SK-N-SH (cell line): ENCODE data around the gene PHKG2. TPM values are rescaled to one million over a fixed set of nuclear protein-coding genes. Genes with fewer than 3 reads are reported as not detected.
A peak's percentile ranks its signal among the peaks of the same experiment; 100 is the strongest.

Source experiments
- CTCF ChIA-PET: fragments of 300-600, 350-600 bp; formaldehyde crosslinking; extraction: SDS; loops from one replicate; lab custom pipeline; 2021; lab: Yijun Ruan, JAX
- POLR2A ChIA-PET: fragments of 350-600 bp; sonication (Branson Sonifier 250); formaldehyde crosslinking; extraction: SDS; loops from one replicate; lab custom pipeline; 2020; ENCODE audit warnings: antibody characterized with exemption, inconsistent platforms; lab: Yijun Ruan, JAX
- DNase-seq: peaks from one replicate; pipeline ENCODE4 v3.0.0; 2012
- H2AFZ ChIP-seq: fragments of 200-600 bp; sonication (generic); 2 replicates; pipeline ENCODE4 v1.8.1; 2016; ENCODE audit warnings: antibody characterized with exemption, mild to moderate bottlenecking, low read depth
- H3F3A ChIP-seq: fragments of 200-600 bp; sonication (generic); replicated peaks from 2 replicates; pipeline ENCODE3; 2016; ENCODE audit warnings: antibody characterized with exemption, mild to moderate bottlenecking; ENCODE audit not compliant: insufficient read depth
- H3K27ac ChIP-seq, 2 experiments: fragments of 200-500 bp in 1 of 2; fragments of 200-600 bp in 1 of 2; sonication (Bioruptor generic) in 1 of 2; sonication (generic), shearing (Covaris generic) in 1 of 2; 2 replicates each; pipeline versions ENCODE4 v1.5.1 to v1.6.1; 2014 to 2016; ENCODE audit warnings: low read depth in 2 of 2, inconsistent platforms in 1 of 2, low read length in 1 of 2, mild to moderate bottlenecking in 1 of 2, mixed read lengths in 1 of 2
- H3K27me3 ChIP-seq: fragments of 200-600 bp; sonication (generic), shearing (Covaris generic); 2 replicates; pipeline ENCODE4 v1.6.1; 2016; ENCODE audit warnings: mixed run types; ENCODE audit not compliant: insufficient read depth
- H3K36me3 ChIP-seq, 2 experiments: fragments of 200-500 bp in 1 of 2; fragments of 200-600 bp in 1 of 2; sonication (Bioruptor generic) in 1 of 2; sonication (generic) in 1 of 2; replicated peaks in 1 of 2; 2 replicates each; pipeline versions ENCODE3 to v1.5.1; 2014 to 2016; ENCODE audit warnings: low read length in 1 of 2, mild to moderate bottlenecking in 1 of 2; ENCODE audit not compliant: insufficient read depth in 2 of 2, control insufficient read depth in 1 of 2
- H3K4me1 ChIP-seq, 2 experiments: fragments of 200-500 bp in 1 of 2; fragments of 200-600 bp in 1 of 2; sonication (Bioruptor generic) in 1 of 2; sonication (generic), shearing (Covaris generic) in 1 of 2; 2 replicates each; pipeline versions ENCODE4 v1.5.1 to v1.6.1; 2014 to 2016; ENCODE audit warnings: low read depth in 1 of 2, low read length in 1 of 2, mixed run types in 1 of 2; ENCODE audit not compliant: insufficient read depth in 2 of 2, control insufficient read depth in 1 of 2
- H3K4me2 ChIP-seq: fragments of 200-600 bp; sonication (generic), shearing (Covaris generic); 2 replicates; pipeline ENCODE4 v1.6.1; 2017; ENCODE audit warnings: mixed run types
- H3K4me3 ChIP-seq, 2 experiments: fragments of 200-500 bp in 1 of 2; fragments of 200-600 bp in 1 of 2; sonication (Bioruptor generic) in 1 of 2; sonication (generic), shearing (Covaris generic) in 1 of 2; 2 replicates each; pipeline versions ENCODE4 v1.5.1 to v1.8.1; 2014 to 2016; ENCODE audit warnings: low read depth in 2 of 2, inconsistent platforms in 1 of 2, low read length in 1 of 2, mild to moderate bottlenecking in 1 of 2, mixed read lengths in 1 of 2, moderate library complexity in 1 of 2
- H3K79me2 ChIP-seq: fragments of 200-600 bp; sonication (generic); 2 replicates; pipeline ENCODE4 v1.8.1; 2017; ENCODE audit warnings: mild to moderate bottlenecking; ENCODE audit not compliant: insufficient read depth
- H3K9ac ChIP-seq: fragments of 200-600 bp; sonication (generic); 2 replicates; pipeline ENCODE4 v1.6.1; 2017; ENCODE audit warnings: mixed run types
- H3K9me2 ChIP-seq: fragments of 200-600 bp; sonication (generic); 2 replicates; pipeline ENCODE4 v1.6.1; 2017; ENCODE audit warnings: mixed run types
- H3K9me3 ChIP-seq: fragments of 200-600 bp; sonication (generic); 2 replicates; pipeline ENCODE4 v1.6.1; 2017; ENCODE audit warnings: mixed run types, mild to moderate bottlenecking, moderate library complexity
- H4K20me1 ChIP-seq: fragments of 200-600 bp; sonication (generic); 2 replicates; pipeline ENCODE4 v1.6.1; 2017; ENCODE audit warnings: mild to moderate bottlenecking, mixed run types; ENCODE audit not compliant: insufficient read depth
- CHD2 ChIP-seq: fragments of 150-350 bp; IDR thresholded peaks from 2 replicates; pipeline ENCODE4 v1.6.1; 2018; ENCODE audit warnings: low read length; ENCODE audit not compliant: partially characterized antibody
- EP300 ChIP-seq, 2 experiments: IDR thresholded peaks; 2 replicates each; pipeline versions ENCODE4 v1.4.0 to v1.6.1; 2012; ENCODE audit warnings: borderline replicate concordance in 1 of 2, low read depth in 1 of 2, low read length in 1 of 2
- FOXJ3 ChIP-seq: sonication (generic); formaldehyde crosslinking; IDR thresholded peaks from 2 replicates; pipeline ENCODE4 v1.5.1; 2020; ENCODE audit warnings: mild to moderate bottlenecking, missing genetic modification reagents
- GABPA ChIP-seq: IDR thresholded peaks from 2 replicates; pipeline ENCODE4 v1.4.0; 2012; ENCODE audit warnings: low read depth, mild to moderate bottlenecking
- MXI1 ChIP-seq: IDR thresholded peaks from 2 replicates; pipeline ENCODE4 v1.6.1; 2012; ENCODE audit warnings: mild to moderate bottlenecking, low read depth, low read length, improper control_type of control experiment
- POLR2AphosphoS5 ChIP-seq: IDR thresholded peaks from 2 replicates; pipeline ENCODE4 v1.6.1; 2012; ENCODE audit warnings: low read depth, low read length
- RAD21 ChIP-seq: IDR thresholded peaks from 2 replicates; pipeline ENCODE4 v1.6.1; 2012; ENCODE audit warnings: mild to moderate bottlenecking, low read length
- RCOR1 ChIP-seq: fragments of 150-350 bp; IDR thresholded peaks from 2 replicates; pipeline ENCODE4 v1.6.1; 2017; ENCODE audit warnings: antibody characterized with exemption, low read length
- RFX5 ChIP-seq: IDR thresholded peaks from 2 replicates; pipeline ENCODE4 v1.6.1; 2012; ENCODE audit warnings: mild to moderate bottlenecking, improper control_type of control experiment, low read length
- SIN3A ChIP-seq: IDR thresholded peaks from 2 replicates; pipeline ENCODE4 v1.6.1; 2012; ENCODE audit warnings: low read depth, mild to moderate bottlenecking, low read length, moderate library complexity, borderline replicate concordance
- TAF1 ChIP-seq: IDR thresholded peaks from 2 replicates; pipeline ENCODE4 v1.6.1; 2012; ENCODE audit warnings: low read depth, mild to moderate bottlenecking, low read length, moderate library complexity, borderline replicate concordance
- TCF12 ChIP-seq: IDR thresholded peaks from 2 replicates; pipeline ENCODE4 v1.4.0; 2012
- YY1 ChIP-seq: IDR thresholded peaks from 2 replicates; pipeline ENCODE4 v1.4.0; 2012; ENCODE audit warnings: low read depth, mild to moderate bottlenecking
- WGBS: methylation state at CpG from one replicate; pipeline ENCODE4 v1.1.6; 2017; ENCODE audit warnings: low lambda C conversion rate; 5-methylcytosine and 5-hydroxymethylcytosine counted together
- polyA plus RNA-seq, 3 experiments: library from polyadenylated mRNA; depleted of rRNA; stranded (reverse); fragments of >200 nt; gene quantifications; 2 replicates each; pipeline ENCODE4 v1.2.3, GENCODE V29; 2012
- TF ChIP-seq, protein P1 (sequence below): IDR thresholded peaks from 2 replicates; pipeline ENCODE4 v1.4.0; 2012; ENCODE audit warnings: low read depth, borderline replicate concordance
- TF ChIP-seq, protein P2 (sequence below): IDR thresholded peaks from 2 replicates; pipeline ENCODE4; 2012
- TF ChIP-seq, protein P3 (sequence below): IDR thresholded peaks from 2 replicates; pipeline ENCODE4 v1.4.0; 2012; ENCODE audit warnings: low read depth
- TF ChIP-seq, protein P4 (sequence below): fragments of 200-600 bp; sonication (generic); IDR thresholded peaks from 2 replicates; pipeline ENCODE4 v1.6.1; 2017; ENCODE audit warnings: antibody characterized with exemption, mild to moderate bottlenecking, moderate library complexity

PHKG2 gene
- polyA plus RNA-seq, 1 of the 3 experiments (the other 2 are of a cell fraction) = 45.8 TPM

DNA sequence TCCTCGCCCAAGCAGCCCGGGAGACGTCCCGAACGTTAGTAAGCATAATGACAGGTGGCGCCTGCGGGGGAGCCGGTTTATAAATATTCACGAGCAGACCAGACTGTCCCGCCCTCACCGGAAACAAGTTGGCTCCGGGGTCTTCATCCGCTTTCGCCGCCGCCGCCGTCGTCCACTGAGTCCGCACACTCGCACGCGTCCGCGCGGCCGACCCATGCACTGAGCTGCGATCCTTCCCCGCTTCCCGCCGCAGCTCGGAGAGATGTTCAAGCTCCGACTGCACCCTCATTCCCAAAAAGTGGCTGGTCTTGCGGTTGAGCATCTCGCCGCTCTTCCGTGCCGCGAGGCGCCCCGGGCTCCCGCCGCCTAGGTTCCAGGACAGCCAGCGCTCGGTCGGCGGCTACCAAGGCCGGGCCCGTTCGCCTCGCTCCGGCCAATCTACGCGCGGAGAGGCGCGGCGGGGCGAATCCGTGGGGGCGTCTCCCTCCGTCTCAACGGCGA lies 13.3 kb downstream of the PHKG2 start:
- POLR2A ChIA-PET = no interaction called here
- DNase-seq = peak; percentile 72
- peak overlapping the region; percentile 89 for H3K9ac ChIP-seq
- H3K4me3 ChIP-seq = peak overlapping the region; percentile 95 to 97
- peaks cover 15 to 26% of the 10 kb centered on the region in 2 experiments for H3K4me1 ChIP-seq
- H4K20me1 ChIP-seq = no peaks in the 10 kb centered on the region
- H3K27me3 ChIP-seq = no peaks in the 10 kb centered on the region
- peaks cover 7% of the 10 kb centered on the region for H3F3A ChIP-seq
- peak overlapping the region; percentile 100 for H3K4me2 ChIP-seq
- peaks cover 29 to 57% of the 10 kb centered on the region in 2 experiments for H3K36me3 ChIP-seq
- CTCF ChIA-PET = no interaction called here
- WGBS = 3% methylated on average over 40 of the region's 64 CpGs
- H3K9me3 ChIP-seq = no peaks in the 10 kb centered on the region
- peak overlapping the region; percentile 70 for H2AFZ ChIP-seq
- H3K27ac ChIP-seq = peak overlapping the region; percentile 77 to 79
- peaks cover 49% of the 10 kb centered on the region for H3K79me2 ChIP-seq
- TF ChIP-seq, protein P1, sequence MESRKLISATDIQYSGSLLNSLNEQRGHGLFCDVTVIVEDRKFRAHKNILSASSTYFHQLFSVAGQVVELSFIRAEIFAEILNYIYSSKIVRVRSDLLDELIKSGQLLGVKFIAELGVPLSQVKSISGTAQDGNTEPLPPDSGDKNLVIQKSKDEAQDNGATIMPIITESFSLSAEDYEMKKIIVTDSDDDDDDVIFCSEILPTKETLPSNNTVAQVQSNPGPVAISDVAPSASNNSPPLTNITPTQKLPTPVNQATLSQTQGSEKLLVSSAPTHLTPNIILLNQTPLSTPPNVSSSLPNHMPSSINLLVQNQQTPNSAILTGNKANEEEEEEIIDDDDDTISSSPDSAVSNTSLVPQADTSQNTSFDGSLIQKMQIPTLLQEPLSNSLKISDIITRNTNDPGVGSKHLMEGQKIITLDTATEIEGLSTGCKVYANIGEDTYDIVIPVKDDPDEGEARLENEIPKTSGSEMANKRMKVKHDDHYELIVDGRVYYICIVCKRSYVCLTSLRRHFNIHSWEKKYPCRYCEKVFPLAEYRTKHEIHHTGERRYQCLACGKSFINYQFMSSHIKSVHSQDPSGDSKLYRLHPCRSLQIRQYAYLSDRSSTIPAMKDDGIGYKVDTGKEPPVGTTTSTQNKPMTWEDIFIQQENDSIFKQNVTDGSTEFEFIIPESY = no peak
- TF ChIP-seq GABPA (peak; percentile 56), YY1 (no peak), TCF12 (no peak), RCOR1 (no peak)
- TF ChIP-seq, protein P2, sequence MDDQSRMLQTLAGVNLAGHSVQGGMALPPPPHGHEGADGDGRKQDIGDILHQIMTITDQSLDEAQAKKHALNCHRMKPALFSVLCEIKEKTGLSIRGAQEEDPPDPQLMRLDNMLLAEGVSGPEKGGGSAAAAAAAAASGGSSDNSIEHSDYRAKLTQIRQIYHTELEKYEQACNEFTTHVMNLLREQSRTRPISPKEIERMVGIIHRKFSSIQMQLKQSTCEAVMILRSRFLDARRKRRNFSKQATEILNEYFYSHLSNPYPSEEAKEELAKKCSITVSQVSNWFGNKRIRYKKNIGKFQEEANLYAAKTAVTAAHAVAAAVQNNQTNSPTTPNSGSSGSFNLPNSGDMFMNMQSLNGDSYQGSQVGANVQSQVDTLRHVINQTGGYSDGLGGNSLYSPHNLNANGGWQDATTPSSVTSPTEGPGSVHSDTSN = no peak
- TF ChIP-seq, protein P3, sequence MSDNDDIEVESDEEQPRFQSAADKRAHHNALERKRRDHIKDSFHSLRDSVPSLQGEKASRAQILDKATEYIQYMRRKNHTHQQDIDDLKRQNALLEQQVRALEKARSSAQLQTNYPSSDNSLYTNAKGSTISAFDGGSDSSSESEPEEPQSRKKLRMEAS = 0 out of 2 replicates have a peak, but pooled peaks have one; percentile 9
- no peaks in the 10 kb centered on the region for H3K9me2 ChIP-seq

DNA sequence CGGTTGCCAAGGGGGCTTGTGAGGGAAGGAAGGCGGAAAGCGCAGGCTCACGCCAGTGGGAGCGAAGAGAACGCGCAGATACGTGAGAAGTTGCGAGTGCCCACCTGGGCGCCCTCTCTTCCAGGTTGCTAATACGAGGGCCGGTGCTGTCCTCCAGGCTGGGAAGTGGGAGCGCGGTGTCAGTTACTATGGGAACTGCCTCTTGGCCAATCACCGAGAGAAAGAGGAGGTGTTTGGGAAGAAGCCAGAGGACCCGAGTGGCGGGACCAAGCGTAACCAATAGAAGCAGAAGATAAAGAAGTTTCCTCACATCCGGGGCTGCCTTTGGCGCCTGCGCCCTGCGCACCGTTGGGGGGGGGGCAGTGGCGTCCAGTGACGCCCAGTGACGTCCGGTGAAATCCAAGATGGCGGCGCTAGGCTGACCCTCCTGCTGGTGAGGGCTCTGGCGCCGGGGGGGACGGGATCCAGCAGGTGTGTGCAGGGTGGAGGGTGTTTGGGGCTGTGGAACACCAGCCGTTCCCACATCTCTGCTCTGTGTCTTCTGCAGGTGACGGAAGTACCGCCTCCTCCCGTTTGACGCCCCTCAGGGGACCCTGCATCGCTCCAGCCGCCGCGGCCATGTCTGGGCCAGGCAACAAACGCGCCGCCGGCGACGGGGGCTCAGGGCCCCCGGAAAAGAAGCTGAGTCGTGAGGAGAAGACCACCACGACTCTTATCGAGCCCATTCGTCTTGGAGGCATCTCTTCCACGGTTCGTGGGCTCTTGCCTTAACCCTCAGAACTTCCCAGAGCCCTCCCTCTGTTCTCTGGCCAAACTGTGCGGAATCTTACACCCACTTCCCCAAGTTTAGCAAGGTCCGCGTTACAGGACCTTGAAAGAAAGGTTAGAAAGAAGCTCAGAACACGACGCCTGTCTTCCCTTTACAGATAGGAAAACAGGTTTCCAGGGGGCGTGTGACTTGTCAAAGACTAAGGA lies 14.0 kb downstream of the PHKG2 start, which contains the start of the genes CFAP119 and RNF40:
TSS of gene CFAP119 (minus strand) at position 135 of the 975 bp plus-strand sequence. CDS start 314 bp downstream, outside the sequence.
TSS of gene RNF40 (plus strand) at position 395 of the 975 bp plus-strand sequence. CDS start at position 619, 224 bp downstream.
- WGBS = under 1% methylated on average over 34 of the region's 60 CpGs
- no peaks in the 10 kb centered on the region for H3K9me2 ChIP-seq
- peak within 1 kb of the TSS; percentile 70 for H2AFZ ChIP-seq
- peak within 1 kb of the TSS; percentile 79 to 88 for H3K27ac ChIP-seq
- H3K4me1 ChIP-seq = peaks cover 15 to 26% of the 10 kb centered on the region in 2 experiments
- peaks cover 29 to 57% of the 10 kb centered on the region in 2 experiments for H3K36me3 ChIP-seq
- H3K9me3 ChIP-seq = no peaks in the 10 kb centered on the region
- H4K20me1 ChIP-seq = no peaks in the 10 kb centered on the region
- H3K4me2 ChIP-seq = peak within 1 kb of the TSS; percentile 100
- DNase-seq = peak; percentile 99
- POLR2A ChIA-PET = interaction anchor here (1.1 kb wide), 1 partner anchor 13 kb away, joined by 5 read pairs; no protein-coding TSS in a partner anchor
- H3K4me3 ChIP-seq = peak within 1 kb of the TSS; percentile 95 to 97
- CTCF ChIA-PET = interaction anchor here (1.1 kb wide), 1 partner anchor 23 kb away, joined by 3 read pairs; no protein-coding TSS in a partner anchor
- no peaks in the 10 kb centered on the region for H3K27me3 ChIP-seq
- H3K79me2 ChIP-seq = peaks cover 49% of the 10 kb centered on the region
- peak within 1 kb of the TSS; percentile 89 for H3K9ac ChIP-seq
- H3F3A ChIP-seq = peaks cover 7% of the 10 kb centered on the region
- TF ChIP-seq FOXJ3 (CRISPR knock-in tag) (no peak), POLR2AphosphoS5 (peak; percentile 86), RFX5 (peak; percentile 70), YY1 (peak; percentile 97), SIN3A (peak; percentile 90; the same call in 1 of the 2 replicates), CHD2 (peak; percentile 55), GABPA (peak; percentile 73), MXI1 (peak; percentile 92), TAF1 (peak; percentile 95), EP300 (IDR thresholded peaks at IDR 0.05; ENCODE audit: borderline replicate concordance in 1 of 2, low read depth in 1 of 2, low read length in 1 of 2) (no peak), TCF12 (peak; percentile 3; the same call in 1 of the 2 replicates), RAD21 (no peak)
- TF ChIP-seq, protein P2 = no peak
- TF ChIP-seq, protein P3 = peak; percentile 29; the same call in 1 of the 2 replicates
- TF ChIP-seq, protein P4, sequence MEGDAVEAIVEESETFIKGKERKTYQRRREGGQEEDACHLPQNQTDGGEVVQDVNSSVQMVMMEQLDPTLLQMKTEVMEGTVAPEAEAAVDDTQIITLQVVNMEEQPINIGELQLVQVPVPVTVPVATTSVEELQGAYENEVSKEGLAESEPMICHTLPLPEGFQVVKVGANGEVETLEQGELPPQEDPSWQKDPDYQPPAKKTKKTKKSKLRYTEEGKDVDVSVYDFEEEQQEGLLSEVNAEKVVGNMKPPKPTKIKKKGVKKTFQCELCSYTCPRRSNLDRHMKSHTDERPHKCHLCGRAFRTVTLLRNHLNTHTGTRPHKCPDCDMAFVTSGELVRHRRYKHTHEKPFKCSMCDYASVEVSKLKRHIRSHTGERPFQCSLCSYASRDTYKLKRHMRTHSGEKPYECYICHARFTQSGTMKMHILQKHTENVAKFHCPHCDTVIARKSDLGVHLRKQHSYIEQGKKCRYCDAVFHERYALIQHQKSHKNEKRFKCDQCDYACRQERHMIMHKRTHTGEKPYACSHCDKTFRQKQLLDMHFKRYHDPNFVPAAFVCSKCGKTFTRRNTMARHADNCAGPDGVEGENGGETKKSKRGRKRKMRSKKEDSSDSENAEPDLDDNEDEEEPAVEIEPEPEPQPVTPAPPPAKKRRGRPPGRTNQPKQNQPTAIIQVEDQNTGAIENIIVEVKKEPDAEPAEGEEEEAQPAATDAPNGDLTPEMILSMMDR = no peak
